Measurements from ENCODE around the gene EFNA1.
A peak's percentile ranks its signal among the peaks of the same experiment; 100 is the strongest.

DNA sequence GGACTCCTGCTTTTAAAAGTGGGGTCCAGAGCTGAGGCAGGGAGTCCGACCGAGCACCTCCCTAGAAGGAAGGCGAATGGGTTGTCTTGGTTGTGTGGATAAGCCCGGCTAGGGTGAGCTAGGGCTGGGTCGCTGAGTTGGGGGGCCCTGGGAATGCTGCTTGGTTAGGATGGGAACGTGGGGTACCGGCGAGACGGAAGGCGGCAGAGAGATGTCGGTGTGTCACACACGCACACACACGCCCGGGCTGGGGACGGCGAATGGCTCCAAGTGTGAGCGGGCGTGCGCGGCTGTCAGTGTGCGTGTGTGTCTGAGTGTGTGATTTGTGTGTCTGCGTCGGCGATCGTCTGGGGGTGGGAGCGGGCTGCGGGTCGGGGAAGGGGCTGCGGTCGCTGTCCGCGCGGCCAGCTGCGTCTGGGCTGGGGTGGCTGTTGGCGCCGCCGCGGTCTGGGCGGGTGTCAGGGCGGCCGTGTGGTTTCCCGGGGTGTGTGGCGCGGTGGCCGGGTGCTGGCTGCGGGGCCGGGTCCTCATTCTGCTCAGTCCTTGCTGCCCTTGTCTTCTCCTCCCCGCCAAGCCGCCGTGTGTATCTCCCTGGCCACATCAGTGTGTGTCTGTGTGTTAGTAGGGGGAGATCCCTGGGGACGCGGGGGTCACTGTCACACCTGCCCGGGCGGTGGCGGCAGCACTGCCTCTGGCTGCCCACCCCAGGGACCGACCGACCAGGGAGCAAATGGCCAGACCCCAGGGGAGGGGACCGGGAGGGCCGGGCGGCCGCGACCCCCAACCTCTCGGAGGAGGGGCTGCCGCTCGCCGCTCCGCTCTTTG lies 48.0 kb upstream of the EFNA1 start:
- TF ChIP-seq, protein P1, sequence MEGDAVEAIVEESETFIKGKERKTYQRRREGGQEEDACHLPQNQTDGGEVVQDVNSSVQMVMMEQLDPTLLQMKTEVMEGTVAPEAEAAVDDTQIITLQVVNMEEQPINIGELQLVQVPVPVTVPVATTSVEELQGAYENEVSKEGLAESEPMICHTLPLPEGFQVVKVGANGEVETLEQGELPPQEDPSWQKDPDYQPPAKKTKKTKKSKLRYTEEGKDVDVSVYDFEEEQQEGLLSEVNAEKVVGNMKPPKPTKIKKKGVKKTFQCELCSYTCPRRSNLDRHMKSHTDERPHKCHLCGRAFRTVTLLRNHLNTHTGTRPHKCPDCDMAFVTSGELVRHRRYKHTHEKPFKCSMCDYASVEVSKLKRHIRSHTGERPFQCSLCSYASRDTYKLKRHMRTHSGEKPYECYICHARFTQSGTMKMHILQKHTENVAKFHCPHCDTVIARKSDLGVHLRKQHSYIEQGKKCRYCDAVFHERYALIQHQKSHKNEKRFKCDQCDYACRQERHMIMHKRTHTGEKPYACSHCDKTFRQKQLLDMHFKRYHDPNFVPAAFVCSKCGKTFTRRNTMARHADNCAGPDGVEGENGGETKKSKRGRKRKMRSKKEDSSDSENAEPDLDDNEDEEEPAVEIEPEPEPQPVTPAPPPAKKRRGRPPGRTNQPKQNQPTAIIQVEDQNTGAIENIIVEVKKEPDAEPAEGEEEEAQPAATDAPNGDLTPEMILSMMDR (conservative IDR thresholded peaks at IDR 0.05; ENCODE audit: low read depth in 2 of 2): no peak
- TF ChIP-seq EZH2 (IDR thresholded peaks at IDR 0.05; ENCODE audit: low read depth, unreplicated experiment) (peak; percentile 46), POLR2AphosphoS5 (IDR thresholded peaks at IDR 0.05; ENCODE audit: low read depth) (no peak)

Data from GM23338 (cell line).